A673 (cell line): ENCODE results near the gene NUDCD3.

Source experiments
- CTCF ChIP-seq: fragments of 300-800, 200-600 bp; sonication (generic); conservative IDR thresholded peaks from 2 replicates; pipeline ENCODE4 v1.5.1; 2017; ENCODE audit warnings: low read depth, mild to moderate bottlenecking, antibody characterized with exemption, low read length, moderate library complexity, mixed read lengths
- EZH2 ChIP-seq: fragments of 200-600 bp; sonication (generic); IDR thresholded peaks from 2 replicates; pipeline ENCODE4 v1.6.1; 2017; ENCODE audit warnings: borderline replicate concordance, low read depth, mild to moderate bottlenecking, mixed read lengths, antibody characterized with exemption, low read length; ENCODE audit not compliant: poor library complexity, severe bottlenecking

- no peak for TF ChIP-seq CTCF
- TF ChIP-seq EZH2: no peak
Measured at GRCh38 chr7:44372560-44373417, 117.7 kb downstream of the NUDCD3 start.
